Measurements from ENCODE around the gene DUSP1.

- TF ChIP-seq CTCF (IDR thresholded peaks at IDR 0.05) (peak in 1 of 3 donors; percentile 1), POLR2AphosphoS5 (IDR thresholded peaks at IDR 0.05) (peak; percentile 82 to 93 (median 90)), POLR2A (IDR thresholded peaks at IDR 0.05) (peak; percentile 32)
Measured at GRCh38 chr5:172766287-172767108, 4.5 kb downstream of the DUSP1 start.
